ENCODE data around the gene PRKAG2.

- TF ChIP-seq, protein P1, sequence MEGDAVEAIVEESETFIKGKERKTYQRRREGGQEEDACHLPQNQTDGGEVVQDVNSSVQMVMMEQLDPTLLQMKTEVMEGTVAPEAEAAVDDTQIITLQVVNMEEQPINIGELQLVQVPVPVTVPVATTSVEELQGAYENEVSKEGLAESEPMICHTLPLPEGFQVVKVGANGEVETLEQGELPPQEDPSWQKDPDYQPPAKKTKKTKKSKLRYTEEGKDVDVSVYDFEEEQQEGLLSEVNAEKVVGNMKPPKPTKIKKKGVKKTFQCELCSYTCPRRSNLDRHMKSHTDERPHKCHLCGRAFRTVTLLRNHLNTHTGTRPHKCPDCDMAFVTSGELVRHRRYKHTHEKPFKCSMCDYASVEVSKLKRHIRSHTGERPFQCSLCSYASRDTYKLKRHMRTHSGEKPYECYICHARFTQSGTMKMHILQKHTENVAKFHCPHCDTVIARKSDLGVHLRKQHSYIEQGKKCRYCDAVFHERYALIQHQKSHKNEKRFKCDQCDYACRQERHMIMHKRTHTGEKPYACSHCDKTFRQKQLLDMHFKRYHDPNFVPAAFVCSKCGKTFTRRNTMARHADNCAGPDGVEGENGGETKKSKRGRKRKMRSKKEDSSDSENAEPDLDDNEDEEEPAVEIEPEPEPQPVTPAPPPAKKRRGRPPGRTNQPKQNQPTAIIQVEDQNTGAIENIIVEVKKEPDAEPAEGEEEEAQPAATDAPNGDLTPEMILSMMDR (IDR thresholded peaks at IDR 0.05; ENCODE audit: low read depth, low read length, missing input control) = no peak
- TF ChIP-seq SP1 (IDR thresholded peaks at IDR 0.05) (no peak), HNF4G (IDR thresholded peaks at IDR 0.05) (no peak), TAF1 (conservative IDR thresholded peaks at IDR 0.05) (no peak)
- TF ChIP-seq, protein P2, sequence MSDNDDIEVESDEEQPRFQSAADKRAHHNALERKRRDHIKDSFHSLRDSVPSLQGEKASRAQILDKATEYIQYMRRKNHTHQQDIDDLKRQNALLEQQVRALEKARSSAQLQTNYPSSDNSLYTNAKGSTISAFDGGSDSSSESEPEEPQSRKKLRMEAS (IDR thresholded peaks at IDR 0.05) = no peak
- TF ChIP-seq, protein P3, sequence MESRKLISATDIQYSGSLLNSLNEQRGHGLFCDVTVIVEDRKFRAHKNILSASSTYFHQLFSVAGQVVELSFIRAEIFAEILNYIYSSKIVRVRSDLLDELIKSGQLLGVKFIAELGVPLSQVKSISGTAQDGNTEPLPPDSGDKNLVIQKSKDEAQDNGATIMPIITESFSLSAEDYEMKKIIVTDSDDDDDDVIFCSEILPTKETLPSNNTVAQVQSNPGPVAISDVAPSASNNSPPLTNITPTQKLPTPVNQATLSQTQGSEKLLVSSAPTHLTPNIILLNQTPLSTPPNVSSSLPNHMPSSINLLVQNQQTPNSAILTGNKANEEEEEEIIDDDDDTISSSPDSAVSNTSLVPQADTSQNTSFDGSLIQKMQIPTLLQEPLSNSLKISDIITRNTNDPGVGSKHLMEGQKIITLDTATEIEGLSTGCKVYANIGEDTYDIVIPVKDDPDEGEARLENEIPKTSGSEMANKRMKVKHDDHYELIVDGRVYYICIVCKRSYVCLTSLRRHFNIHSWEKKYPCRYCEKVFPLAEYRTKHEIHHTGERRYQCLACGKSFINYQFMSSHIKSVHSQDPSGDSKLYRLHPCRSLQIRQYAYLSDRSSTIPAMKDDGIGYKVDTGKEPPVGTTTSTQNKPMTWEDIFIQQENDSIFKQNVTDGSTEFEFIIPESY (IDR thresholded peaks at IDR 0.05) = no peak
- TF ChIP-seq, protein P4, sequence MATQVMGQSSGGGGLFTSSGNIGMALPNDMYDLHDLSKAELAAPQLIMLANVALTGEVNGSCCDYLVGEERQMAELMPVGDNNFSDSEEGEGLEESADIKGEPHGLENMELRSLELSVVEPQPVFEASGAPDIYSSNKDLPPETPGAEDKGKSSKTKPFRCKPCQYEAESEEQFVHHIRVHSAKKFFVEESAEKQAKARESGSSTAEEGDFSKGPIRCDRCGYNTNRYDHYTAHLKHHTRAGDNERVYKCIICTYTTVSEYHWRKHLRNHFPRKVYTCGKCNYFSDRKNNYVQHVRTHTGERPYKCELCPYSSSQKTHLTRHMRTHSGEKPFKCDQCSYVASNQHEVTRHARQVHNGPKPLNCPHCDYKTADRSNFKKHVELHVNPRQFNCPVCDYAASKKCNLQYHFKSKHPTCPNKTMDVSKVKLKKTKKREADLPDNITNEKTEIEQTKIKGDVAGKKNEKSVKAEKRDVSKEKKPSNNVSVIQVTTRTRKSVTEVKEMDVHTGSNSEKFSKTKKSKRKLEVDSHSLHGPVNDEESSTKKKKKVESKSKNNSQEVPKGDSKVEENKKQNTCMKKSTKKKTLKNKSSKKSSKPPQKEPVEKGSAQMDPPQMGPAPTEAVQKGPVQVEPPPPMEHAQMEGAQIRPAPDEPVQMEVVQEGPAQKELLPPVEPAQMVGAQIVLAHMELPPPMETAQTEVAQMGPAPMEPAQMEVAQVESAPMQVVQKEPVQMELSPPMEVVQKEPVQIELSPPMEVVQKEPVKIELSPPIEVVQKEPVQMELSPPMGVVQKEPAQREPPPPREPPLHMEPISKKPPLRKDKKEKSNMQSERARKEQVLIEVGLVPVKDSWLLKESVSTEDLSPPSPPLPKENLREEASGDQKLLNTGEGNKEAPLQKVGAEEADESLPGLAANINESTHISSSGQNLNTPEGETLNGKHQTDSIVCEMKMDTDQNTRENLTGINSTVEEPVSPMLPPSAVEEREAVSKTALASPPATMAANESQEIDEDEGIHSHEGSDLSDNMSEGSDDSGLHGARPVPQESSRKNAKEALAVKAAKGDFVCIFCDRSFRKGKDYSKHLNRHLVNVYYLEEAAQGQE (IDR thresholded peaks at IDR 0.05) = no peak
Observed at GRCh38 chr7:151623766-151624165, 253.1 kb downstream of the PRKAG2 start.
